Transverse colon (tissue), 4 donors: ENCODE results near the gene ERBB3. TPM values are rescaled to one million over a fixed set of nuclear protein-coding genes. Genes with fewer than 3 reads are reported as not detected.
A peak's percentile ranks its signal among the peaks of the same experiment; 100 is the strongest.

Experiments
- DNase-seq: peaks from one replicate; pipeline ENCODE4 v3.0.0-alpha.2; 2019
- H3K27ac ChIP-seq, 4 donors: fragments of 200-600 bp; sonication (generic); 2 replicates each; pipeline ENCODE4 v1.5.1; 2016 to 2018; ENCODE audit warnings: inconsistent platforms in 4 of 4
- H3K27me3 ChIP-seq: fragments of 200-600 bp; sonication (generic); 2 replicates; pipeline ENCODE4 v1.5.1; 2017; ENCODE audit warnings: inconsistent platforms
- H3K36me3 ChIP-seq, 4 donors: fragments of 200-600 bp; sonication (generic); 2 replicates each; pipeline ENCODE4 v1.5.1; 2017 to 2019; ENCODE audit warnings: inconsistent platforms in 4 of 4
- H3K4me1 ChIP-seq, 4 donors: fragments of 200-600 bp; sonication (generic); 2 replicates each; pipeline ENCODE4 v1.5.1; 2017 to 2020; ENCODE audit warnings: inconsistent platforms in 4 of 4
- H3K4me3 ChIP-seq, 4 donors: fragments of 200-600 bp; sonication (generic); 1 replicate in 1 of 4; 2 replicates in 3 of 4; pipeline versions ENCODE4 v1.5.1 to v1.6.1; 2017 to 2019; ENCODE audit warnings: inconsistent platforms in 4 of 4
- H3K9me3 ChIP-seq, 2 donors: fragments of 200-600 bp; sonication (generic); 2 replicates each; pipeline ENCODE4 v1.5.1; 2017 to 2019; ENCODE audit warnings: inconsistent platforms in 2 of 2
- CTCF ChIP-seq, 5 experiments: fragments of 200-600 bp in 3 of 5; fragments of 450-650 bp in 2 of 5; sonication (generic) in 3 of 5; IDR thresholded peaks; 1 replicate in 2 of 5; 2 replicates in 3 of 5; pipeline ENCODE4 v1.5.1; 2016 to 2017; ENCODE audit warnings: antibody characterized with exemption in 5 of 5, inconsistent platforms in 3 of 5, mild to moderate bottlenecking in 2 of 5, moderate library complexity in 1 of 5
- EP300 ChIP-seq: sonication (generic); formaldehyde crosslinking; IDR thresholded peaks from one replicate; pipeline ENCODE4 v1.6.1; 2017; ENCODE audit warnings: antibody characterized with exemption, low read depth
- POLR2A ChIP-seq: fragments of 450-650 bp; IDR thresholded peaks from one replicate; pipeline ENCODE4 v1.6.1; 2016; ENCODE audit warnings: antibody characterized with exemption, mild to moderate bottlenecking, moderate library complexity
- POLR2AphosphoS5 ChIP-seq, 3 donors: sonication (generic); formaldehyde crosslinking; IDR thresholded peaks; one replicate each; pipeline ENCODE4 v1.6.1; 2016; ENCODE audit warnings: antibody characterized with exemption in 3 of 3
- WGBS, 2 donors: methylation state at CpG; one replicate each; pipeline ENCODE4 v1.1.5; 2018; ENCODE audit warnings: low coverage in 1 of 2; 5-methylcytosine and 5-hydroxymethylcytosine counted together
- in situ Hi-C, 4 donors: fragments of 200-750 bp; cut with MboI; loops; one replicate each; pipeline versions ENCODE4 v1.15.0 to v1.15.1; 2017; ENCODE audit warnings: low sequenced_read_pairs in 3 of 4, low pct_ligation_motif_present in 1 of 4, low pct_unique_long_range_greater_than_20kb in 1 of 4
- intact Hi-C: fragments of 100-400 bp; cut with DNase I; formaldehyde crosslinking; loops from one replicate; pipeline ENCODE4 v1.15.1; 2023; ENCODE audit warnings: low total_unique reads
- total RNA-seq, 4 donors: library from RNA; depleted of rRNA; stranded (reverse); fragments of >200 nt; gene quantifications; one replicate each; pipeline ENCODE4 v1.1.0, GENCODE V29; 2016

The ERBB3 gene
- 100 to 1,000 TPM; 270 to 634 (median 340) TPM for total RNA-seq

- intact Hi-C loops, result no loop called here
- 1% methylated on average over 53 of the region's 59 CpGs; no CpG with 5 or more reads in 1 of the 2 donors for WGBS, 2 donors
Measured at GRCh38 chr12:56079723-56080555, at the start of gene ERBB3. Gene ERBB3 (plus strand): TSS chr12:56080165. CDS start chr12:56080301, 136 bp downstream.

GRCh38 chr12:56031987-56032386 is 48.0 kb upstream of the ERBB3 start:
- H3K27ac ChIP-seq, result no peak overlapping the region
- TF ChIP-seq EP300, result no peak
- no peak for TF ChIP-seq POLR2AphosphoS5 (IDR thresholded peaks at IDR 0.05)
- H3K9me3 ChIP-seq, result no peaks in the 10 kb centered on the region
- H3K4me3 ChIP-seq, result no peak overlapping the region
- DNase-seq, result no peak
- in situ Hi-C loops, result no loop called here
- WGBS, 2 donors, result 81 to 100% methylated on average over 1 of the region's 1 CpG
- peaks cover 0 to 5% (median 0%) of the 10 kb centered on the region in 4 donors for H3K4me1 ChIP-seq
- H3K36me3 ChIP-seq, result no peaks in the 10 kb centered on the region
- intact Hi-C loops, result no loop called here
- no peaks in the 10 kb centered on the region for H3K27me3 ChIP-seq

More at GRCh38 chr12:56079723-56080555, at the start of gene ERBB3:
- peak; percentile 90 for DNase-seq
- Histone ChIP-seq H3K4me1 (peaks cover 0 to 37% (median 19%) of the 10 kb centered on the region in 4 donors), H3K27me3 (no peaks in the 10 kb centered on the region), H3K36me3 (no peaks in the 10 kb centered on the region), H3K27ac (peak within 1 kb of the TSS; percentile 89 to 94 (median 90)), H3K4me3 (peak within 1 kb of the TSS; percentile 35 to 74 (median 64)), H3K9me3 (no peaks in the 10 kb centered on the region)
- in situ Hi-C loops, result no loop called here
- TF ChIP-seq EP300 (no peak), POLR2AphosphoS5 (IDR thresholded peaks at IDR 0.05) (peak; percentile 65 to 96 (median 96)), POLR2A (peak; percentile 97), CTCF (IDR thresholded peaks at IDR 0.05) (peak in 2 of 5 experiments; percentile 7 to 51)

GRCh38 chr12:56034586-56035332 is 45.2 kb upstream of the ERBB3 start:
- Histone ChIP-seq H3K27me3 (no peaks in the 10 kb centered on the region), H3K4me3 (no peak overlapping the region), H3K9me3 (no peaks in the 10 kb centered on the region), H3K4me1 (no peaks in the 10 kb centered on the region), H3K36me3 (no peaks in the 10 kb centered on the region), H3K27ac (no peak overlapping the region)
- WGBS, 2 donors, result 84 to 95% methylated on average over 4 to 18 of the region's 21 CpGs
- DNase-seq, result no peak
- in situ Hi-C loops (no loop called here), intact Hi-C loops (no loop called here)
- no peak for TF ChIP-seq CTCF (IDR thresholded peaks at IDR 0.05)
- TF ChIP-seq EP300, result no peak
- TF ChIP-seq POLR2A, result no peak
- TF ChIP-seq POLR2AphosphoS5 (IDR thresholded peaks at IDR 0.05), result no peak

- no peak overlapping the region for H3K4me3 ChIP-seq
- 33 to 91% methylated on average over 1 to 2 of the region's 2 CpGs for WGBS, 2 donors
- TF ChIP-seq EP300, result no peak
- no peak for TF ChIP-seq CTCF (IDR thresholded peaks at IDR 0.05)
- TF ChIP-seq POLR2AphosphoS5 (IDR thresholded peaks at IDR 0.05), result no peak
- no peak for TF ChIP-seq POLR2A
- H3K4me1 ChIP-seq, result peaks cover 0 to 8% (median 7%) of the 10 kb centered on the region in 4 donors
- no peaks in the 10 kb centered on the region for H3K27me3 ChIP-seq
- no peak overlapping the region for H3K27ac ChIP-seq
- in situ Hi-C loops, result no loop called here
- no peaks in the 10 kb centered on the region for H3K9me3 ChIP-seq
- no peak for DNase-seq
- H3K36me3 ChIP-seq, result no peaks in the 10 kb centered on the region
- intact Hi-C loops, result no loop called here
Measured at GRCh38 chr12:56037161-56037560, 42.8 kb upstream of the ERBB3 start.
